ENCODE results near the gene SLC35F2. TPM values are rescaled to one million over a fixed set of nuclear protein-coding genes. Genes with fewer than 3 reads are reported as not detected.
A peak's percentile ranks its signal among the peaks of the same experiment; 100 is the strongest.

The SLC35F2 gene
- total and polyA plus RNA-seq, 10 donors: 5.0 to 9.1 (median 6.7) TPM

- Histone ChIP-seq H3K36me3 (no peaks in the 10 kb centered on the region), H3K9me3 (peaks cover 0 to 5% (median 0%) of the 10 kb centered on the region in 8 donors), H3K27ac (peak overlapping the region in 6 of 8 donors; percentile 15 to 65 (median 49)), H3K4me3 (no peak overlapping the region), H3K4me1 (peaks cover 0 to 7% (median 4%) of the 10 kb centered on the region in 6 donors), H3K27me3 (replicated peaks in 1 of 7) (no peaks in the 10 kb centered on the region)
- WGBS, 5 donors: 55 to 73% (median 67%) methylated on average over 3 of the region's 3 CpGs
- no peak for DNase-seq
- intact Hi-C loops (cut with DNase I; ENCODE audit: low total_unique reads): no loop called here
- TF ChIP-seq POLR2A (IDR thresholded peaks at IDR 0.05) (no peak), POLR2AphosphoS5 (IDR thresholded peaks at IDR 0.05) (no peak)
- TF ChIP-seq, protein P1, sequence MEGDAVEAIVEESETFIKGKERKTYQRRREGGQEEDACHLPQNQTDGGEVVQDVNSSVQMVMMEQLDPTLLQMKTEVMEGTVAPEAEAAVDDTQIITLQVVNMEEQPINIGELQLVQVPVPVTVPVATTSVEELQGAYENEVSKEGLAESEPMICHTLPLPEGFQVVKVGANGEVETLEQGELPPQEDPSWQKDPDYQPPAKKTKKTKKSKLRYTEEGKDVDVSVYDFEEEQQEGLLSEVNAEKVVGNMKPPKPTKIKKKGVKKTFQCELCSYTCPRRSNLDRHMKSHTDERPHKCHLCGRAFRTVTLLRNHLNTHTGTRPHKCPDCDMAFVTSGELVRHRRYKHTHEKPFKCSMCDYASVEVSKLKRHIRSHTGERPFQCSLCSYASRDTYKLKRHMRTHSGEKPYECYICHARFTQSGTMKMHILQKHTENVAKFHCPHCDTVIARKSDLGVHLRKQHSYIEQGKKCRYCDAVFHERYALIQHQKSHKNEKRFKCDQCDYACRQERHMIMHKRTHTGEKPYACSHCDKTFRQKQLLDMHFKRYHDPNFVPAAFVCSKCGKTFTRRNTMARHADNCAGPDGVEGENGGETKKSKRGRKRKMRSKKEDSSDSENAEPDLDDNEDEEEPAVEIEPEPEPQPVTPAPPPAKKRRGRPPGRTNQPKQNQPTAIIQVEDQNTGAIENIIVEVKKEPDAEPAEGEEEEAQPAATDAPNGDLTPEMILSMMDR (IDR thresholded peaks at IDR 0.05 in 8 of 11, conservative IDR thresholded peaks at IDR 0.05 in 3 of 11): no peak
These were observed 37.2 kb downstream of the SLC35F2 start for GRCh38 chr11:107821199-107821927.

DNA sequence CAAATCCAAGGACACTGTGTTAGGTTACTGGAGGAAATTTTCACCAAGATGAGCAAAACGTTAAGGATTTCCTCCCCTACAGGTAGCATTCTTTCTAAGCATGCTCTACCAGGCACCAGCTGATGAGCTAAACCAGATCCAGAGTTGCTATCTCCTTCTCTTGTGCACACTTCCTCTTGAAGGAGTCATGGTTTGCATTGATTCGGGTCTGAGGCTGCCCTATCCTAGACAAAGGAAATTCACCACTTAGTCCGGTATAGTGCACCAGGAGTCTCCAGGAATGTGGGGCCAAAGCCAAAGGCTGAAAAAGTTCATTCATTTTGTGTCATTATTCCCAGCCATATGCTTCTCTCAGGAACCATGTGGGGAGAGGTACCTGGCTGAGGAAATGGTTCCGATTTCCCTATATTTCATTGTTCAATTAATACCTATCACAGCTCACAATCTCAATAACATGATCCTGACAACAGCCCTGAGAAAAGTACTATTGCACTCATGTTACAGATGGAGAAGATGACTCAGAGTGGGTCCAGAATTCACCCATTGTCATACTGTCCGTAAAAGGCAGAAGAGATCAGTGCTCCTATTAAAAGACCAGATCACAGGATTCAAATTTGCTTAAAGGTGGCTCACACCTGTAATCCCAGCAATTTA, 39.1 kb downstream of the SLC35F2 start:
- no peak overlapping the region for H3K27ac ChIP-seq
- no peak for DNase-seq
- TF ChIP-seq POLR2A (IDR thresholded peaks at IDR 0.05) (no peak), POLR2AphosphoS5 (IDR thresholded peaks at IDR 0.05) (no peak)
- peaks cover 0 to 8% (median 0%) of the 10 kb centered on the region in 6 donors for H3K36me3 ChIP-seq
- no peaks in the 10 kb centered on the region for H3K27me3 ChIP-seq (replicated peaks in 1 of 7)
- peaks cover 0 to 5% (median 0%) of the 10 kb centered on the region in 8 donors for H3K9me3 ChIP-seq
- WGBS, 5 donors: 73 to 78% (median 76%) methylated on average over 5 of the region's 5 CpGs
- intact Hi-C loops (cut with DNase I; ENCODE audit: low total_unique reads): no loop called here
- no peak overlapping the region for H3K4me3 ChIP-seq
- H3K4me1 ChIP-seq: peaks cover 0 to 7% (median 0%) of the 10 kb centered on the region in 6 donors

- WGBS, 5 donors: 86 to 97% (median 90%) methylated on average over 3 of the region's 3 CpGs
- DNase-seq: no peak
These were observed 40.1 kb downstream of the SLC35F2 start for GRCh38 chr11:107818491-107818890.

DNA sequence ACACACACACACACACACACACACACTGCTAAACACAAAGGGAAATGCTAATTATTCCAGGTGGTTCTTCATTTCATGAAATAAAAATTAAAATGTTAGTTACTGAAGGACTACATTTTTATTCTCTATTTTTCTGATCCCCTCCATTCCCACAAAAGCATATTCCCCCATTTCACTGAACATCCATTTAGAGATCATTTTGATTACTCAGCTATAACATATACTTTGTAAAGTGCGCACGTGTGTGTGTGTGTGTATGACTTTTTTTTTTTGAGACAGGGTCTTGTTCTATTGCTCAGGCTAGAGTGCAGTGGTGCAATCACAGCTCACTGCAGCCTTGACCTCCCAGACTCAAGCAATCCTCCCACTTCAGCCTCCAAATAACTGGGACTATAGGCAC, 42.6 kb downstream of the SLC35F2 start:
- no peak for TF ChIP-seq POLR2A (IDR thresholded peaks at IDR 0.05)
- TF ChIP-seq, protein P1 (IDR thresholded peaks at IDR 0.05 in 8 of 11, conservative IDR thresholded peaks at IDR 0.05 in 3 of 11): no peak
- TF ChIP-seq POLR2AphosphoS5 (IDR thresholded peaks at IDR 0.05): no peak
- WGBS, 5 donors: 87 to 98% (median 94%) methylated on average over 2 of the region's 2 CpGs

More at GRCh38 chr11:107818491-107818890, 40.1 kb downstream of the SLC35F2 start:
- peaks cover 0 to 7% (median 0%) of the 10 kb centered on the region in 6 donors for H3K4me1 ChIP-seq
- H3K27ac ChIP-seq: no peak overlapping the region
- H3K36me3 ChIP-seq: peaks cover 0 to 12% (median 0%) of the 10 kb centered on the region in 6 donors
- TF ChIP-seq POLR2A (IDR thresholded peaks at IDR 0.05): no peak
- TF ChIP-seq POLR2AphosphoS5 (IDR thresholded peaks at IDR 0.05): no peak
- TF ChIP-seq, protein P1 (IDR thresholded peaks at IDR 0.05 in 8 of 11, conservative IDR thresholded peaks at IDR 0.05 in 3 of 11): no peak
- H3K4me3 ChIP-seq: no peak overlapping the region
- no peaks in the 10 kb centered on the region for H3K27me3 ChIP-seq (replicated peaks in 1 of 7)
- intact Hi-C loops (cut with DNase I; ENCODE audit: low total_unique reads): no loop called here
- H3K9me3 ChIP-seq: peaks cover 0 to 5% (median 0%) of the 10 kb centered on the region in 8 donors

More for the DNA sequence above, 42.6 kb downstream of the SLC35F2 start:
- no peak overlapping the region for H3K27ac ChIP-seq
- no peak overlapping the region for H3K4me3 ChIP-seq
- H3K4me1 ChIP-seq: no peaks in the 10 kb centered on the region
- peaks cover 0 to 5% (median 0%) of the 10 kb centered on the region in 8 donors for H3K9me3 ChIP-seq
- H3K36me3 ChIP-seq: peaks cover 0 to 30% (median 2%) of the 10 kb centered on the region in 6 donors
- intact Hi-C loops (cut with DNase I; ENCODE audit: low total_unique reads): no loop called here
- no peaks in the 10 kb centered on the region for H3K27me3 ChIP-seq (replicated peaks in 1 of 7)
- DNase-seq: no peak
